HUES48 (cell line): ENCODE data around the gene RFLNA.

Experiments
- H3K27ac ChIP-seq: one replicate; pipeline ENCODE4 v1.7.0; 2013; ENCODE audit warnings: low read depth, low read length, inconsistent platforms
- H3K27me3 ChIP-seq: 2 replicates; pipeline ENCODE4 v1.6.1; 2013; ENCODE audit warnings: mild to moderate bottlenecking, low read length; ENCODE audit not compliant: control insufficient read depth, insufficient read depth
- H3K36me3 ChIP-seq: 2 replicates; pipeline ENCODE4 v1.6.1; 2013; ENCODE audit warnings: low read length; ENCODE audit not compliant: control insufficient read depth, insufficient read depth
- H3K4me1 ChIP-seq: 2 replicates; pipeline ENCODE4 v1.6.1; 2013; ENCODE audit warnings: mild to moderate bottlenecking, low read length; ENCODE audit not compliant: control insufficient read depth, insufficient read depth
- H3K4me3 ChIP-seq: 2 replicates; pipeline ENCODE4 v1.5.1; 2013; ENCODE audit warnings: mild to moderate bottlenecking, low read depth, low read length
- H3K9ac ChIP-seq: 2 replicates; pipeline ENCODE4 v1.6.1; 2013; ENCODE audit warnings: mild to moderate bottlenecking, low read depth, low read length, moderate library complexity
- H3K9me3 ChIP-seq: 2 replicates; pipeline ENCODE4 v1.6.1; 2013; ENCODE audit warnings: low read length; ENCODE audit not compliant: control insufficient read depth, insufficient read depth

Gene RFLNA

DNA sequence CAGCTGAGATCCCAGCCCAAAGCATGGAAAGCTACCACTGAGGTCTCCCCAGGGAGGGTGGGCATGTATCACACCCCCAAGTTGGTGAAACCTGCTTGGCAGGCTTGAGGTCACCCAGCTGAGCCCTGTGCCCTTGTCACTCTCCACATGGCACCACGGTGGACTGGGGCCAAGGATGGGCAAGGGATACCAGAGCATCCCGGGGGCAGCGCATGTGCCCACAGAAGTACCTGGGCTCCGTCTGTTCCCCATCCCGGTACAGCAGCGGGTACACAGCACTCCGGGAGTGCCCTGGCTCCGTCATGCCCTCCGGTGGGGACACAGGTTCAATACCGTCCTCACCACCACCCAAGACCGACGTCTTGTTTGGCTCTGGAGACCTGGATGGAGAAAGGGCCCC lies 38.0 kb downstream of the RFLNA start:
- H3K27me3 ChIP-seq = no peaks in the 10 kb centered on the region
- H3K9ac ChIP-seq = no peak overlapping the region
- H3K27ac ChIP-seq = no peak overlapping the region
- H3K36me3 ChIP-seq = peaks cover 87% of the 10 kb centered on the region
- H3K4me3 ChIP-seq = no peak overlapping the region
- H3K9me3 ChIP-seq = no peaks in the 10 kb centered on the region
- no peaks in the 10 kb centered on the region for H3K4me1 ChIP-seq

DNA sequence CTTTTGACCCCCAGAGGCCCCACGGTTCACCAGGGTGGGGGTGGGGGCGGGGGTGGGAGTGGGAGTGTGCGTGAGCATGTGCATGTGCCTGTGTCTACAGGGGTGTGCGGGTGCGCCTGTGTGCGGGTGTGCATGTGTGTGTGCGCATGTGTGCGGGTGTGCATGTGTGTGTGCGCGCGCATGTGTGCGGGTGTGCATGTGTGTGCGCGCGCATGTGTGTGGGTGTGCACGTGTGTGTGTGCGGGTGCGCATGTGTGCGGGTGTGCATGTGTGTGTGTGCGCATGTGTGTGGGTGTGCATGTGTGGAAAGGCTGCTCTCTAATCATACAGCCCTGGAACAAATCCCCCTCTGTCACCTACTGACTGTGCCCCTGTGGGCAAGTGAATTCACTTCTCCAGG lies 38.8 kb downstream of the RFLNA start:
- no peaks in the 10 kb centered on the region for H3K27me3 ChIP-seq
- H3K4me3 ChIP-seq = no peak overlapping the region
- no peak overlapping the region for H3K27ac ChIP-seq
- peaks cover 86% of the 10 kb centered on the region for H3K36me3 ChIP-seq
- H3K4me1 ChIP-seq = no peaks in the 10 kb centered on the region
- H3K9ac ChIP-seq = no peak overlapping the region
- H3K9me3 ChIP-seq = no peaks in the 10 kb centered on the region

DNA sequence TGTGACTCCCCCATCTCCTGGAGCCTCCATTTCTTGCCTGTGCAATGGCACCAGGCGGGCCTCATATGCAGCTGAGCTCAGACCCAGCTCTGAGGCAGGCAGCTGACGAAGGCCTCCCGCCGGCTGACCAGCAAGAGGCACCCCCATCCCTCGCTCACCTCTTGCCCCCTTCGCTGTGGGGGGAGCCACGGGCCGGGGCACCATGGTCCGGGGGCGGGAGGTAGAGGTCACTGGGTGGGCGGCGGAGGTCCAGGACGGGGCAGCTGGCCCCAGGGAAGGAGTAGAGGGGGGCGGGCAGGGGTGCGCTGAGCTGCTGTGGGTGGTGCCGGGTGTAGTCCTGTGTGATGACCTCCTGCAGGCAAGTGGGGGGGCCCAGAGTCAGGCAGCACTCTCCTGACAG lies 39.4 kb downstream of the RFLNA start:
- no peaks in the 10 kb centered on the region for H3K9me3 ChIP-seq
- no peak overlapping the region for H3K27ac ChIP-seq
- no peak overlapping the region for H3K9ac ChIP-seq
- no peaks in the 10 kb centered on the region for H3K27me3 ChIP-seq
- H3K36me3 ChIP-seq = peaks cover 81% of the 10 kb centered on the region
- H3K4me3 ChIP-seq = no peak overlapping the region
- no peaks in the 10 kb centered on the region for H3K4me1 ChIP-seq

DNA sequence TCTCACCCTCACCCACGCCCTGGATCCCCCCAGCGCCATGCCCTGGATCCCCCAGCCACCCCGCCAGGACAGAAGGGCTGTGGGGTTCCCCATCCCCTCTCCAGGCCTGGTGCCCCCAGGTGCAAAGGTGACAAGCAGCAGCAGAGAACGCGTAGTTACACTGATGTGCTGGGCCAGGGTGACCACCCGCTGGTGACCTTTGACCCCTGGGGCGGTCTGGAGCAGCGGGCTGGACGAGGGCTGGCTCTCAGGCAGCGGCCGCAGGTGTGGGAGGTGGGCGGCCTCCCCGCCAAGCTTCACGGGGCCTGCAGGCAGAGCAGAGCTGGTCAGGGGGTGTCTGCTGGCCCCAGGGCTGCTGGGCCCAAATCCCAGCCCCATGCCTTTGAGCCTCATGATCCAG lies 40.1 kb downstream of the RFLNA start:
- Histone ChIP-seq H3K9me3 (no peaks in the 10 kb centered on the region), H3K9ac (no peak overlapping the region), H3K27me3 (no peaks in the 10 kb centered on the region), H3K36me3 (peaks cover 76% of the 10 kb centered on the region), H3K27ac (no peak overlapping the region), H3K4me1 (no peaks in the 10 kb centered on the region), H3K4me3 (no peak overlapping the region)

DNA sequence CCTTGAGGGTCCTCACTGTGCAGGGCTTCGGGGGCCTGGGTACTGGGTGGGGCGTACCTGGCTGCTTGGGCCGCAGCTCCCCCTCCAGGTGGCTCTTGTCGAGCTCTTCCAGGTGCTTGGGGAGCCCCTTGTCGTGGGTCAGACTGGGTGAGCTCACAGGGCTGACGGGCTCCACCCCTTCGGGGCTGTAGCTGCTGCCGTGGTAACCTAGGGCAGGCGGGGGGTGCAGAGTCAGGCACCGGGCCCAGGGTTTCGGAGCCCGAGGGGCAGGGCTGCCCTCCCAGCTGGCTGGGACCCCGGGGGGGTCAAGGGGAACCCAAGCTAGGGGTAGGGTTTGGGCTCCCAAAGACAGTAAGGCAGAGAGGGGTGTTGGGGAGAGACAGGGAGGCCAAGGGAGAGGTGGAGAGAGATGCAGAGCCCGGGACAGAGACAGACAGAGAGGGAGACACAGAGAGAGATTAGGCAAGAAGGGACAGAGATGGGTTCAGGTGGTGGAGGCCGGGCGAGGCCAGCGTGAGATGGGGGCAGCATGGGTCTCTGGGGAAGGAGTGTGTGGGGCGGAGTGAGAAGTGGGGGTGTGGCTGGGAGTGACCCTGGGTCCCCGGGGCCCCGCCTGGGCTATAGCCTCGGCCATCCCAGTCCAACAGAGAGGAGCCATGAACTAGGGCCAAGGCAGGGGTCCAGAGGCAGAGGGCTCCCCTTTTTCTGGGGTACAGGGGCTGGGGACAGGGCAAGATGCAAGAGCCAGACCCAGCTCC lies 40.7 kb downstream of the RFLNA start:
- no peaks in the 10 kb centered on the region for H3K27me3 ChIP-seq
- H3K9ac ChIP-seq = no peak overlapping the region
- H3K27ac ChIP-seq = no peak overlapping the region
- H3K4me1 ChIP-seq = no peaks in the 10 kb centered on the region
- H3K36me3 ChIP-seq = peaks cover 75% of the 10 kb centered on the region
- H3K4me3 ChIP-seq = no peak overlapping the region
- H3K9me3 ChIP-seq = no peaks in the 10 kb centered on the region

DNA sequence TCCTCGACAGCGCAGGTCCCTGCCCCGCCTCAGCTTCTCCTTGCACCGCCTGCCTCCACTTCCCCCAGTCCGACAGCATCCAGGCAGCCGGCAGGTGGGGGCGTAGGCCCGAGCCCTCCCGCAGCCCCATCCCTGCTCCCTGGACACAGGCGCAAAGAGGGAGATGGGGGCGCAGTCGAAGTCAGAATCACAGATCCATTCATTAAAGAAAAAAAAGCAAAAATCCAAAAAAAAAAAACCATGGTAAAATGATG lies 41.2 kb downstream of the RFLNA start:
- Histone ChIP-seq H3K4me3 (no peak overlapping the region), H3K27me3 (no peaks in the 10 kb centered on the region), H3K27ac (no peak overlapping the region), H3K9me3 (no peaks in the 10 kb centered on the region), H3K36me3 (peaks cover 78% of the 10 kb centered on the region), H3K9ac (no peak overlapping the region), H3K4me1 (no peaks in the 10 kb centered on the region)

DNA sequence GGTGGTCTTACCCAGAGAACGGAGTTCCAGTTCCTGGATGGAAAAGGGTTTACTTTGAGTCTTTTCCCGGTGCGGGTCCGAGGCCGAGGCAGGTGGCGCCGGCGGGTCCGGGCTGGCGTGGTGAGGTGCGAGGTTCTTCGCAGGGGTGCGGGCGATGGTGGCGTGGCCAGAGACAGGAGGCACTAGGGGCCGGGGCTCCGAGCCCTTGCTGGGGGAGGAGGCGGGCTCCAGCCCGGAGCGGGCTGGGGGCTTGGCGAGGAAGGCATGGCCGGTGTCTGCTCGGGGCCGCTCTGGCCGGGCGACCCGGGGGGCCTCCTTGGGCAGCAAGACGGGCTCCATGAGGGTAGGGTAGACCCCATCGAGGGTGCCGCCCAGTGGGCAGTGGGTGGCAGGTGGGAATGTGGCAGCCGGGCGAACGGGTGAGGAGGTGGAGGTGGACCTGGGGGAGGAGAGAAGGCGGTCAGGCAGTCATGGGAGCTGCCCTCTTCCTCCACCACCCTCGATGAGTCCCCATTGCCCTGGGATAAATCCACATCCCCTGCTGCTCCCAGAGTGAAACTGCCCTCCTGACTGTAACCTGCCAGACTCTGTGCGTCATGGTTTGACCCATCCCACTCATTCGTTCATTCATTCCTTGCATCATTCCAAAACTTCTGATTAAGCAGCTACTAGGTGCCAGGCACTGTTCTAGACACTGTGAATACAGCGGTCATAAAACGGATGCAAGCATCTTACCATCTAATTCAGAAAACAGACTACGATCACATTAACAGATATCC lies 42.0 kb downstream of the RFLNA start:
- Histone ChIP-seq H3K36me3 (peaks cover 77% of the 10 kb centered on the region), H3K27ac (no peak overlapping the region)

DNA sequence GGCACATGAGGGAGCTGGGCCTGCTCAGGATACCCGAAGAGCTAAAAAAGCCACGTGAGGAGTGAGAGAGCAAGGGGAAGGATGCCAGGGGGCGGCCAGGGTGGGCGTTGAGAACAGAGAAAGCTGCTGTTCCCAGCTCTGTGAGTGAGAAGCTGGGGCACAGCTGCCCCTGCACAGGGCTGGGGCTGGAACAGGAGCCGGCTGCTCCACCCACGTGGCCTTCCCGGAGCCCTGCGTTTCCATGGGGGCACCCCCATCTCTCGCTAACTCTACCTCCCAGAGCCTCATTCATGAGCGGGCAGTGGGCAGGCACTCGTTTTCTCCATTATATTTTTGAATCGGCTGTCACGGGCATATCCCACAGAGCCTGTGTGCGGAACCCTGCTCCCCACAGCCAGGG lies 42.7 kb downstream of the RFLNA start:
- no peak overlapping the region for H3K27ac ChIP-seq
- H3K27me3 ChIP-seq = no peaks in the 10 kb centered on the region
- no peaks in the 10 kb centered on the region for H3K4me1 ChIP-seq
- peaks cover 75% of the 10 kb centered on the region for H3K36me3 ChIP-seq
- H3K9ac ChIP-seq = no peak overlapping the region
- H3K9me3 ChIP-seq = no peaks in the 10 kb centered on the region
- H3K4me3 ChIP-seq = no peak overlapping the region

More for the DNA sequence above, 42.0 kb downstream of the RFLNA start:
- Histone ChIP-seq H3K4me1 (no peaks in the 10 kb centered on the region), H3K27me3 (no peaks in the 10 kb centered on the region), H3K4me3 (no peak overlapping the region), H3K9me3 (no peaks in the 10 kb centered on the region), H3K9ac (no peak overlapping the region)

DNA sequence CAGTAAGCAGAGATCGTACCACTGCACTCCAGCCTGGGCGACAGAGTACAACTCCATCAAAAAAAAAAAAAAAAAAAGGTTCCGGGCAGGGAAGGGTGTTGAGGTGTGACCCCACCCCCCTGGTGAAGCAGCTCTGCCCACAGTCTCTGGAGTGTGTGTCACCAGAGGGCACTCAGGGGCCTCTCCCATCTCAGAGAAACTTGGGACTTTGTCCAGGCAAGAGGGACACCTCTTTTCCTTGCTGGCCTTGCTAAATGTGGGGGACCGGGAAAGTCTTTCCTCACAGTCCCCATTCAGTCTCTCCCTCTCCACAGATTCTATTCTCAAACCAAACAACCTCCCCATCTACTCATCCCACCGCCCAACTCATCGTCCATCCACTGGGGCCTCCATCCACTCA lies 43.6 kb downstream of the RFLNA start:
- H3K4me3 ChIP-seq = no peak overlapping the region
- no peak overlapping the region for H3K27ac ChIP-seq
- H3K4me1 ChIP-seq = no peaks in the 10 kb centered on the region
- H3K27me3 ChIP-seq = no peaks in the 10 kb centered on the region
- no peak overlapping the region for H3K9ac ChIP-seq
- no peaks in the 10 kb centered on the region for H3K9me3 ChIP-seq
- H3K36me3 ChIP-seq = peaks cover 75% of the 10 kb centered on the region

DNA sequence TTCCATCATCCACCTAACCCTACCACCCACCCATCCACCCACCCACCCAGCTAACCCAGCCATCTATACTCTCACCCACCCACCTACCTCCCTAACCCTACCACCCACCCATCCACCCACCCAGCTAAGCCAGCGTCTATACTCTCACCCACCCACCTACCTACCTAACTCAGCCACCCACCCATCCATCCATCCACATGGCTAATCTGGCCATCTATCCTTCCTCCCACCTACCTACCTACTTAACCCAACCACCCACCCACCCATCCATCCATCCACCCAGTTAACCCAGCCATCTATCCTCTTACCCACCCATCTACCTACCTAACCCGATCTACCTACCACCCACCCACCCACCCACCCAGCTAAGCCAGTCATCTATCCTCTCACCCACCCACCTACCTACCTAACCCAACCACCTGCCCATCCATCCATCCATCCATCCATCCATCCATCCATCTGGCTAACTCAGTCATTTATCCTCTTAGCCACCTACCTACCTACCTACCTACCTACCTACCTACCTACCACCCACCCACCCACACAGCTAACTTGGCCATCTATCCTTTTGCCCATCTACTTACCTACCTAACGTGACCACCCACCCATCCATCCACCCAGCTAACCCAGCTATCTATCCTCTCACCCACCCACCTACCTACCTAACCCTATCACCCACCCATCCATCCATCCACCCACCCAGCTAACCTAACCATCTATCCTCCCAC lies 44.1 kb downstream of the RFLNA start:
- Histone ChIP-seq H3K4me3 (no peak overlapping the region), H3K4me1 (no peaks in the 10 kb centered on the region), H3K9ac (no peak overlapping the region), H3K36me3 (peaks cover 76% of the 10 kb centered on the region), H3K27ac (no peak overlapping the region), H3K27me3 (no peaks in the 10 kb centered on the region), H3K9me3 (no peaks in the 10 kb centered on the region)
